ENCODE results near the gene CYP39A1. TPM values are rescaled to one million over a fixed set of nuclear protein-coding genes. Genes with fewer than 3 reads are reported as not detected.

Gene CYP39A1
- total and polyA plus RNA-seq, 2 donors (not counting 1 experiment from before 2014, with no cell fraction given) = not detected

DNA sequence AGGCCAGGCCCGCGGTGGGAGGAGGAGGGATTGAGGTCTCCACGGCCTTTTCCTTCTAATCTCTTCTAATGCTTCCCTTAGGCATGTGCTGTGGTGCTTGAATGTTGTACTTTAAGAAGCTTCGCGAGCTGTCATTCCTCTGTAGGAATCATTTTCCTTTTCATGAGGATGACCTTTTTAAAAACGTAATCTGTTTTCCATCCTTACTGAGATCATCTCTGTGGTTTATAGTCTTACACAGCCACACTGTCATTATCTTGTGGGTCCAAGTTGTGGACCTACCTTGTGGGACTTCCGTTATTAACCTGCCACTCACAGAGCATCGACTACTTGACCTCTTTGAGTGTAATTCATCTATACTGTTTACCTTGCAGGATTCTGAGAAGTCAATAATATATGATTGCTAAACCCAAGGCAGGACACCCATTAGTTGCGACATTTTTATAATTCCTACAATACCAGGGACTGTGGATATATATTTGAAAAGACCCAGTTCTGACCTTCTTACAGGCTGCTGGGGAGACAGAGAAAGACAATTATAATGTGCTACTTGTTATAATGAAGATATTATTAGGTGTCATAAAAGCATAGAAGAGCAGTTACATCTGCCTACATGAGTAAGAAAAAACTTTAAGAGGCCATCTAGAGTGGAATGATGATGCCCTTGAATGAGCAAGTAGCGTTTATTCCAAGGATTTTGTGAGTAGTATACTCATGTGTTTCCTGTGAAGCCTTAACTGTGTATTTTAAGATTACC, 999 bp upstream of the CYP39A1 start:
- WGBS (ENCODE audit: insufficient coverage) = no CpG with 5 or more reads among the region's 10 CpGs
- H3K36me3 ChIP-seq (replicated peaks in 1 of 2; ENCODE audit: control extremely low read depth in 1 of 2, control insufficient read depth in 1 of 2, extremely low read depth in 1 of 2, insufficient read depth in 2 of 2, low read length in 1 of 2) = no peaks in the 10 kb centered on the region
- no peak for ATAC-seq (ENCODE audit: low read depth)
- Mint-ChIP-seq H3K27me3 (peaks cover 54% of the 10 kb centered on the region), H3K4me3 (peak overlapping the region; percentile 95), H3K4me1 (peaks cover 16% of the 10 kb centered on the region), H3K27ac (no peak overlapping the region), H3K9me3 (ENCODE audit: insufficient read depth) (no peaks in the 10 kb centered on the region)
- H3K27ac ChIP-seq (ENCODE audit: low read length in 2 of 2) = no peak overlapping the region
- peak overlapping the region; percentile 77 for H3K9ac ChIP-seq (ENCODE audit: low read length)
- no peak for TF ChIP-seq EZH2 (IDR thresholded peaks at IDR 0.05; ENCODE audit: borderline replicate concordance, insufficient read depth, low read depth, low read length, poor library complexity, severe bottlenecking)
- TF ChIP-seq, protein P1, sequence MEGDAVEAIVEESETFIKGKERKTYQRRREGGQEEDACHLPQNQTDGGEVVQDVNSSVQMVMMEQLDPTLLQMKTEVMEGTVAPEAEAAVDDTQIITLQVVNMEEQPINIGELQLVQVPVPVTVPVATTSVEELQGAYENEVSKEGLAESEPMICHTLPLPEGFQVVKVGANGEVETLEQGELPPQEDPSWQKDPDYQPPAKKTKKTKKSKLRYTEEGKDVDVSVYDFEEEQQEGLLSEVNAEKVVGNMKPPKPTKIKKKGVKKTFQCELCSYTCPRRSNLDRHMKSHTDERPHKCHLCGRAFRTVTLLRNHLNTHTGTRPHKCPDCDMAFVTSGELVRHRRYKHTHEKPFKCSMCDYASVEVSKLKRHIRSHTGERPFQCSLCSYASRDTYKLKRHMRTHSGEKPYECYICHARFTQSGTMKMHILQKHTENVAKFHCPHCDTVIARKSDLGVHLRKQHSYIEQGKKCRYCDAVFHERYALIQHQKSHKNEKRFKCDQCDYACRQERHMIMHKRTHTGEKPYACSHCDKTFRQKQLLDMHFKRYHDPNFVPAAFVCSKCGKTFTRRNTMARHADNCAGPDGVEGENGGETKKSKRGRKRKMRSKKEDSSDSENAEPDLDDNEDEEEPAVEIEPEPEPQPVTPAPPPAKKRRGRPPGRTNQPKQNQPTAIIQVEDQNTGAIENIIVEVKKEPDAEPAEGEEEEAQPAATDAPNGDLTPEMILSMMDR (IDR thresholded peaks at IDR 0.05) = no peak
- peak overlapping the region; percentile 93 for H3K4me2 ChIP-seq (replicated peaks; ENCODE audit: low read depth, low read length, poor library complexity, severe bottlenecking)
- H3K9me3 ChIP-seq (ENCODE audit: control extremely low read depth in 1 of 3, control insufficient read depth in 2 of 3, insufficient read depth in 1 of 3, low read length in 2 of 3) = no peaks in the 10 kb centered on the region
- H3K4me1 ChIP-seq (ENCODE audit: control insufficient read depth in 2 of 2, insufficient read depth in 2 of 2, low read length in 2 of 2) = peaks cover 11 to 12% of the 10 kb centered on the region in 2 donors
- no peaks in the 10 kb centered on the region for H4K20me1 ChIP-seq (ENCODE audit: control insufficient read depth, insufficient read depth, low read length, poor library complexity, severe bottlenecking)
- H3K4me3 ChIP-seq (ENCODE audit: control extremely low read depth in 1 of 5, extremely low read depth in 1 of 5, insufficient read depth in 1 of 5, low read depth in 2 of 5, low read length in 4 of 5) = peak overlapping the region in 4 of 5 experiments; percentile 55 to 82 (median 79)
- DNase-seq = no peak
- ChIA-PET POLR2A (no interaction called here), CTCF (no interaction called here)
- H2AFZ ChIP-seq (ENCODE audit: insufficient read depth, low read depth, low read length, poor library complexity, severe bottlenecking) = peak overlapping the region; percentile 90
- intact Hi-C loops (cut with micrococcal nuclease) = loop anchor here (10.0 kb wide), 1 partner anchor 519 kb away; no protein-coding TSS in a partner anchor
- no peaks in the 10 kb centered on the region for H3K79me2 ChIP-seq (ENCODE audit: control insufficient read depth, insufficient read depth, low read length)
- peaks cover 0 to 23% (median 13%) of the 10 kb centered on the region in 4 experiments for H3K27me3 ChIP-seq (replicated peaks in 1 of 4; ENCODE audit: control extremely low read depth in 1 of 4, control insufficient read depth in 3 of 4, insufficient read depth in 4 of 4, low read length in 3 of 4)

DNA sequence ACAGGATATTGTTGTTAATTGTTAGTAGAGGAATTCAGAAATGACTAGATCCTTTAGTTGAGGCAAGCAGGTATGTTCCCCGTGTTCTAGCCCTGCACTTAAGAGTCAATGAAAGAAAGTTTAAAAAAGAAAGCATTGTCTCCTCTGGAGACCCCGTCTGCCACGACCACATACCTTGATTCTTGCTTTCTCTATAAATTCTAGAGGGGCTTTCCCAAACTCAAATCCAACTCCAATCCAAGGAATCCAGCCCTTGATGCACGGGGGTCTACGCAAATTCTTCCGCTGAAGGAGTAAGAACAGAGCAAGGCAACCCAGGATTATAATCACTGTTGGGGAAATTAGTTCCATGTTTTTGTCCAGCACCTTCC, 401 bp downstream of the CYP39A1 start:
- TF ChIP-seq, protein P1 (IDR thresholded peaks at IDR 0.05) = no peak
- no peak for TF ChIP-seq EZH2 (IDR thresholded peaks at IDR 0.05; ENCODE audit: borderline replicate concordance, insufficient read depth, low read depth, low read length, poor library complexity, severe bottlenecking)
- DNase-seq (no peak), ATAC-seq (ENCODE audit: low read depth) (no peak)
- Histone ChIP-seq H3K27me3 (replicated peaks in 1 of 4; ENCODE audit: control extremely low read depth in 1 of 4, control insufficient read depth in 3 of 4, insufficient read depth in 4 of 4, low read length in 3 of 4) (peaks cover 0 to 23% (median 13%) of the 10 kb centered on the region in 4 experiments), H3K4me2 (replicated peaks; ENCODE audit: low read depth, low read length, poor library complexity, severe bottlenecking) (peak overlapping the region; percentile 93), H3K4me1 (ENCODE audit: control insufficient read depth in 2 of 2, insufficient read depth in 2 of 2, low read length in 2 of 2) (peaks cover 11 to 12% of the 10 kb centered on the region in 2 donors), H3K36me3 (replicated peaks in 1 of 2; ENCODE audit: control extremely low read depth in 1 of 2, control insufficient read depth in 1 of 2, extremely low read depth in 1 of 2, insufficient read depth in 2 of 2, low read length in 1 of 2) (no peaks in the 10 kb centered on the region), H2AFZ (ENCODE audit: insufficient read depth, low read depth, low read length, poor library complexity, severe bottlenecking) (peak overlapping the region; percentile 90), H3K4me3 (ENCODE audit: control extremely low read depth in 1 of 5, extremely low read depth in 1 of 5, insufficient read depth in 1 of 5, low read depth in 2 of 5, low read length in 4 of 5) (peak overlapping the region; percentile 55 to 82 (median 77)), H3K27ac (ENCODE audit: low read length in 2 of 2) (no peak overlapping the region), H4K20me1 (ENCODE audit: control insufficient read depth, insufficient read depth, low read length, poor library complexity, severe bottlenecking) (no peaks in the 10 kb centered on the region), H3K9ac (ENCODE audit: low read length) (peak overlapping the region; percentile 77), H3K79me2 (ENCODE audit: control insufficient read depth, insufficient read depth, low read length) (no peaks in the 10 kb centered on the region), H3K9me3 (ENCODE audit: control extremely low read depth in 1 of 3, control insufficient read depth in 2 of 3, insufficient read depth in 1 of 3, low read length in 2 of 3) (no peaks in the 10 kb centered on the region)
- Mint-ChIP-seq H3K9me3 (ENCODE audit: insufficient read depth) (no peaks in the 10 kb centered on the region), H3K27ac (no peak overlapping the region), H3K4me1 (peaks cover 16% of the 10 kb centered on the region), H3K27me3 (peaks cover 54% of the 10 kb centered on the region), H3K4me3 (peak overlapping the region; percentile 95)
- 6% methylated on average over 6 of the region's 6 CpGs for WGBS (ENCODE audit: insufficient coverage)
- intact Hi-C loops (cut with micrococcal nuclease) = loop anchor here (1.0 to 10.0 kb wide), 2 partner anchors 432 to 517 kb away; no protein-coding TSS in a partner anchor
- ChIA-PET CTCF (no interaction called here), POLR2A (no interaction called here)
